ENCODE results near the gene CAMK2D. TPM values are rescaled to one million over a fixed set of nuclear protein-coding genes. Genes with fewer than 3 reads are reported as not detected.

Gene CAMK2D
- total RNA-seq, 1 donor from 2014 or later: 19.7 TPM

- no peaks in the 10 kb centered on the region for H3K4me1 Mint-ChIP-seq (ENCODE audit: unreplicated experiment)
- H3K27me3 Mint-ChIP-seq (ENCODE audit: unreplicated experiment): no peaks in the 10 kb centered on the region
- H3K4me3 Mint-ChIP-seq (ENCODE audit: unreplicated experiment): no peak overlapping the region
- H3K27ac Mint-ChIP-seq (ENCODE audit: unreplicated experiment): no peak overlapping the region
- H3K9me3 Mint-ChIP-seq (ENCODE audit: unreplicated experiment): no peaks in the 10 kb centered on the region
- H3K36me3 Mint-ChIP-seq (ENCODE audit: low read depth, unreplicated experiment): peaks cover under 1% of the 10 kb centered on the region
- TF ChIP-seq, protein P1, sequence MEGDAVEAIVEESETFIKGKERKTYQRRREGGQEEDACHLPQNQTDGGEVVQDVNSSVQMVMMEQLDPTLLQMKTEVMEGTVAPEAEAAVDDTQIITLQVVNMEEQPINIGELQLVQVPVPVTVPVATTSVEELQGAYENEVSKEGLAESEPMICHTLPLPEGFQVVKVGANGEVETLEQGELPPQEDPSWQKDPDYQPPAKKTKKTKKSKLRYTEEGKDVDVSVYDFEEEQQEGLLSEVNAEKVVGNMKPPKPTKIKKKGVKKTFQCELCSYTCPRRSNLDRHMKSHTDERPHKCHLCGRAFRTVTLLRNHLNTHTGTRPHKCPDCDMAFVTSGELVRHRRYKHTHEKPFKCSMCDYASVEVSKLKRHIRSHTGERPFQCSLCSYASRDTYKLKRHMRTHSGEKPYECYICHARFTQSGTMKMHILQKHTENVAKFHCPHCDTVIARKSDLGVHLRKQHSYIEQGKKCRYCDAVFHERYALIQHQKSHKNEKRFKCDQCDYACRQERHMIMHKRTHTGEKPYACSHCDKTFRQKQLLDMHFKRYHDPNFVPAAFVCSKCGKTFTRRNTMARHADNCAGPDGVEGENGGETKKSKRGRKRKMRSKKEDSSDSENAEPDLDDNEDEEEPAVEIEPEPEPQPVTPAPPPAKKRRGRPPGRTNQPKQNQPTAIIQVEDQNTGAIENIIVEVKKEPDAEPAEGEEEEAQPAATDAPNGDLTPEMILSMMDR (IDR thresholded peaks at IDR 0.05; ENCODE audit: unreplicated experiment): no peak
- DNase-seq (ENCODE audit: low spot score): no peak
Measured at GRCh38 chr4:113423631-113424030, 337.9 kb downstream of the CAMK2D start.

DNA sequence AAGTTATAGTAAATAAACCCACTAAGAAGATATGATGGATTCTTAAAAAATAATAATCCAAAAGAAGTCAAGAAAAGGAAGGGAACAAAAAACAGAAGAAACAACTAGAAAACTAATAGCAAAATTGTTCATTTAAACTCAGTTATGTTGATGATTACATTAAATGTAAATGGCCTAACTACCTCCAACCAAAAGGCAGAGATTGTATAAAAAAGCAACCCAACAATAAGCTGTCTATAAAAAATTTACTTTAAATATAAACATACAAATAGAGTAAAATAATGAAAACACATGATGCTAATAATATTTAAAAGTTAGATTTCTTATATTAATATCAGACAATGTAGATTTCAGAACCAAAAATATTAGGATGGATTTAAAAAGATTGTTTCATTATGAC is 340.6 kb downstream of the CAMK2D start:
- Mint-ChIP-seq H3K27me3 (ENCODE audit: unreplicated experiment) (peaks cover 1% of the 10 kb centered on the region), H3K27ac (ENCODE audit: unreplicated experiment) (no peak overlapping the region), H3K36me3 (ENCODE audit: low read depth, unreplicated experiment) (peaks cover 4% of the 10 kb centered on the region), H3K4me1 (ENCODE audit: unreplicated experiment) (peaks cover 2% of the 10 kb centered on the region), H3K9me3 (ENCODE audit: unreplicated experiment) (no peaks in the 10 kb centered on the region), H3K4me3 (ENCODE audit: unreplicated experiment) (no peak overlapping the region)
- DNase-seq (ENCODE audit: low spot score): no peak
- TF ChIP-seq, protein P1 (IDR thresholded peaks at IDR 0.05; ENCODE audit: unreplicated experiment): no peak

DNA sequence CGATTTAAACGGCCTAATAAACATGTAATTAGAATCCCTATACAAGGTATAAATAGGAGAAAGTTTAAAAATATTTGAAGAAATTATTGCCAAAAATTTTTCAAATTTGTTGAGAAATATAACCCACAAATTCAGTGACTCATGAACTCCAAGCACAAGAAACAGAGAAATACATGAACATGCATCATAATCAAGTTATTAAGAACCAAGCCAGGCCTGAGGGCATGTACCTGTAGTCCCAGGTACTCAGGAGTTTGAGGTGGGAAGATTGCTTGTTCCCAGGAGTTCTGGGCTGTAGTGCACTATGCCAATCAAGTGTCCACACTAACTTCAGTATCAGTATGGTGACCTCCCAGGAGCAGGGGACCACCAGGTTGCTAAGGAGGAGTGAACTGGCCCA is 341.9 kb downstream of the CAMK2D start:
- H3K27ac Mint-ChIP-seq (ENCODE audit: unreplicated experiment): no peak overlapping the region
- H3K4me1 Mint-ChIP-seq (ENCODE audit: unreplicated experiment): peaks cover 2% of the 10 kb centered on the region
- peaks cover 1% of the 10 kb centered on the region for H3K27me3 Mint-ChIP-seq (ENCODE audit: unreplicated experiment)
- no peak for DNase-seq (ENCODE audit: low spot score)
- H3K4me3 Mint-ChIP-seq (ENCODE audit: unreplicated experiment): no peak overlapping the region
- TF ChIP-seq, protein P1 (IDR thresholded peaks at IDR 0.05; ENCODE audit: unreplicated experiment): no peak
- peaks cover 4% of the 10 kb centered on the region for H3K36me3 Mint-ChIP-seq (ENCODE audit: low read depth, unreplicated experiment)
- no peaks in the 10 kb centered on the region for H3K9me3 Mint-ChIP-seq (ENCODE audit: unreplicated experiment)

- Mint-ChIP-seq H3K4me3 (ENCODE audit: unreplicated experiment) (no peak overlapping the region), H3K36me3 (ENCODE audit: low read depth, unreplicated experiment) (no peaks in the 10 kb centered on the region), H3K4me1 (ENCODE audit: unreplicated experiment) (no peaks in the 10 kb centered on the region), H3K9me3 (ENCODE audit: unreplicated experiment) (no peaks in the 10 kb centered on the region), H3K27ac (ENCODE audit: unreplicated experiment) (no peak overlapping the region), H3K27me3 (ENCODE audit: unreplicated experiment) (no peaks in the 10 kb centered on the region)
- DNase-seq (ENCODE audit: low spot score): no peak
- TF ChIP-seq, protein P1 (IDR thresholded peaks at IDR 0.05; ENCODE audit: unreplicated experiment): no peak
Measured at GRCh38 chr4:113411496-113411938, 350.0 kb downstream of the CAMK2D start.

DNA sequence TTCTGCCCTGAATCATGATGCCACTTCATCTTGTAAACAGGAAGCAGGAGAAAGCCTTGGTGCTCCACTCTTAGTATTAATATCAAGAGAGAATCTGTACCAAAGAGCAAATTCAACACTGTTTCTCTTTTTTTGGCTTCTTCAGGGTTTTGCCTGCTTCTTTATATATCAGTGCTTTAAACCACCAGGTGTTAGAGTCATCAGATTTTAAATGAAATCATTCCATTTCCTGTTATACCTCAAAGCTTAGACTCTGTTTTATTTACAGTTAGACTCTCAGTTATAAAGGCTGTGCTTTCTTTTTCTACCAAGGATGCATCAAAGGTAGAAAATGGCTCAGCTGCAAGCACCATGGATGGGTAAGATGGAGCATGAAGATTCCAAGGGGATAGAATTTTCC is 350.9 kb downstream of the CAMK2D start:
- Mint-ChIP-seq H3K27me3 (ENCODE audit: unreplicated experiment) (no peaks in the 10 kb centered on the region), H3K4me1 (ENCODE audit: unreplicated experiment) (no peaks in the 10 kb centered on the region), H3K36me3 (ENCODE audit: low read depth, unreplicated experiment) (no peaks in the 10 kb centered on the region), H3K27ac (ENCODE audit: unreplicated experiment) (no peak overlapping the region), H3K9me3 (ENCODE audit: unreplicated experiment) (no peaks in the 10 kb centered on the region), H3K4me3 (ENCODE audit: unreplicated experiment) (no peak overlapping the region)
- TF ChIP-seq, protein P1 (IDR thresholded peaks at IDR 0.05; ENCODE audit: unreplicated experiment): no peak
- no peak for DNase-seq (ENCODE audit: low spot score)

Data from endothelial cell (in vitro differentiated cells).